Activated CD4-positive, alpha-beta T cell treated with anti-CD3 and anti-CD28 coated beads for 1 hour (primary cell): Measurements from ENCODE around the gene EPB41L2.
"Not testable (repeated sequence)": the region's sequence is repeated elsewhere in the genome, so short reads cannot be mapped to it uniquely, and the experiment has no call there.

Experiments
- DNase-seq: peaks from one replicate; pipeline ENCODE4 v3.0.0-alpha.2; 2020

The EPB41L2 gene

GRCh38 chr6:131001945-131002660 is 60.9 kb downstream of the EPB41L2 start:
- DNase-seq, result no peak

DNA sequence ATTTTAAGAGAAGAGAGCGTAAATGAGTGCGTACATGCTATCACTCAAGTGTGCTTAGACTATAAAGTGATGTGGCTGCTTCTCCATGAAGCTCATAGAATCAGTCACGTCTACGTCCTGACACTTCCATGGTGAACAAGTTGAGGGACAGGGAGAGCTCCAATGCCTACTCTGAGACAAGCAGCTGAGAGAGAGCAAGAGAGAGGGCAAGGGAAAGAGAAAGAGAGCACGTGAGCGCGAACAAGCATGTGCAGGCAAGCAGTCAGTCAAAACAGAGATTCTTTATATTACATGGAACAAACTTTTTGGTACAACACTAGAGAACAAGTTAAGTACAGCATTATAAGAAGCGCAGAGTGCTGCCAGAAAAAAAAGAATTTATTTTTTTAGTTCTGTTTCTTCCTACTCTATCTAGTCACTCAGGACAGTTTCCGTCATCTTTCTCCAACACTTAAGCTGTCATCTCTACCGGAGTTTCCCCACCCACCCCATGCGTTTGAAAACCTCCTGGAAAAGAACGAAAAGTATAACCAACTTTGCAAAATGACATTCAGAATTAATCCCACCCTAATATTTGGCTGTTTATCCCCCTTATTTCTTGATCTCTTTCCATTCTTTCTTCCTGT is 61.8 kb downstream of the EPB41L2 start:
- no peak for DNase-seq

GRCh38 chr6:131000544-131000943 is 62.5 kb downstream of the EPB41L2 start:
- DNase-seq, result no peak

- no peak for DNase-seq
Measured at GRCh38 chr6:130997061-130997753, 65.8 kb downstream of the EPB41L2 start.

- no peak for DNase-seq
Measured at GRCh38 chr6:130996635-130997034, 66.4 kb downstream of the EPB41L2 start.

DNA sequence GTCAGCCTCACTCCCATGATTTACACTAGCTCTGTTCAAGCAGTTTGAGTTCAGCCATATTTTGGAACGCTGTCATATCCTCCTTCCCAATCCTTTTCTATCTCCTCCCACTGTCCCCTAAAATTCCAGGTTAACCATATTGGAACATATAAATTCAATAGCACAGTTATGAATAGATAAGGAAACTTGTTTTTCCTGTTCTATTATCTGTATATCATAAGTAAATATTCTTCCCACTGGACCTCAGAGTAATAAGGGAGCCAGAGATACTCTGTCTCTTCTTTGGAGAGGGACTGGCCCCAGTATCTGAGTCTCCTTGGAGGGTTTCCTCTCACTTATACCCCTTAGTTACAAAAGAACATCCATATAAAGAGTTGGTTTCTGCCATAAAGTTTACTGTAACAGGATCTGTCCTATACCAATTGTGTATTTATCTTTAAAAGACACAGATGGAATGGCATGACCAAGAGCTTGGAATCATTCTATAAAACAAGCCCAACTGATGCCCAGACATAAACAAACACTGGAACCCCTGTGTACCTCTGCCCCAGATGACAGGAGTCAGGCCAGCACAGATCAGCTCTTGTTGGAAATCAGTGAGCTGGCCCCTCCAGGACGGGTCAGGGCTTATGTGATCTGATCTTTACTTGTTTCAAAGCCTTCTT is 67.1 kb downstream of the EPB41L2 start:
- DNase-seq, result no peak

- no peak for DNase-seq
Measured at GRCh38 chr6:130994319-130995097, 68.5 kb downstream of the EPB41L2 start.

- no peak for DNase-seq
Measured at GRCh38 chr6:130993292-130993765, 69.7 kb downstream of the EPB41L2 start.

DNA sequence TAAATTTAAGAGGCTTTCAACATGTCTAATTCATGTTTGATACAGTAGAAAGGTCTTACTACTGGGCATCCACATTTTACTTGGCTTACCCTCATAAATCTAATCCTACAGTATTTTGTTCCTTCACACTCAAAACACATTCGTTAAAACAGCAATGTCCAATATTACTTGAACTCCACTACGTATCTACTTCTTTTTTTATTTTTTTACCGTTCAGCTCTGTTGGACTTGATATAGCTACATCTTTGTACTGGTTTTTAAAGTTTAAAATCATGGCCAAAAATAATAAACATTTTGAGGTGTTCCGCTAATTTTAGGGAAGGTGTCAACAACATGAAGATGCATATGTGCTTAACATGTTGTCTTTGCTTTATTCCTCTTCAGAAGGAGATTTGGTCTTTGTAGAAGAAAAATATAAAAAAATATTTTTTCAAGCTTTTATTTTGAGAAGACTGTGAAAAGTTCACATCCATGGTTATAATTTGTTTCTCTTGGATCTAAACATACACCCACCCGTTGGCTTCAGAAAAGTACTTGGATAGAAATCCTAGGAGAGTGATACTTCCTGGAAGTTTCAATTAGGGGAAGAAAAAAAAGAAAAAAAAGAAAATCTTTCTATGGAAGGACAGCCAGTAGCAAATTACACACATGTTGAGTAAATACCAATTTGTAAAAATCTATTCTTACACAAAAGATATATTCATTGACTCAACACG is 71.5 kb downstream of the EPB41L2 start:
- DNase-seq, result no peak

- not testable (repeated sequence) for DNase-seq
Measured at GRCh38 chr6:130987539-130987938, 75.5 kb downstream of the EPB41L2 start.

DNA sequence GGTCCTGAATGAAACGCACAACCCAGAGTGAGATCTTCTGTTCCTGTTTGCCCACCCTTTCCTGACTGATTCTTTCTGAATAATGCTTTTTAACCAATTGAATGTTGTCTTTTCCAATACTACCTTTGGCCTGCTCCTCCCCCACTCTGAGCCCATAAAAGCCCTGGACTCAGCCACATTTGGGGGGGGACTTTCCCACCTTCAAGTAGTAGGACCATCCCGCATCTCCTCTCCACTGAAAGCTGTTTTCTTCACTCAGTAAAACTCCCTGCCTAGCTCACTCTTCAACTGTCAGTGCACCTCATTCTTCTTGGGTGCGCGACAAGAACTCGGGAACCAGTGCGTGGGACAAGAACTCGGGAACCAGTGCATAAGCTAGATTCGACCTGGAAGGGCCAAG is 77.9 kb downstream of the EPB41L2 start:
- no peak for DNase-seq

- DNase-seq, result no peak
Measured at GRCh38 chr6:130982941-130983456, 80.0 kb downstream of the EPB41L2 start.

DNA sequence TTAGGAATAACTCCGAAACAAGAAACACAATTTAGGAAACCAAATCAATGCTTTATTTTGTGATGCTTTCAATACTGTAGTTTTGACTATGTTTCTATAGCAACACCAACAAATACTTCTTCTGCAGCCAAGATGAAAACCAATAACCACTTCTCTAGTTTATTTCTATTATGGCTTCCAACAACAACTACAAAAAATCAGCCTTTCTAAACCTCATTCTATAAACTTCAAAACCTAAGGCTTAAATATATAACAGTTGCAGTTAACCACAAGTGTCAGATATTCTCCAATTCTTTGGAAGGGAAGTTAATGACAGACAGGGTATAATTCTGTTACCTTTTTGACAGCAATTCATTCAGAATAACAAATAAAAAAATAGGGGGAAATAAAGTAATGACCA is 80.9 kb downstream of the EPB41L2 start:
- no peak for DNase-seq

DNA sequence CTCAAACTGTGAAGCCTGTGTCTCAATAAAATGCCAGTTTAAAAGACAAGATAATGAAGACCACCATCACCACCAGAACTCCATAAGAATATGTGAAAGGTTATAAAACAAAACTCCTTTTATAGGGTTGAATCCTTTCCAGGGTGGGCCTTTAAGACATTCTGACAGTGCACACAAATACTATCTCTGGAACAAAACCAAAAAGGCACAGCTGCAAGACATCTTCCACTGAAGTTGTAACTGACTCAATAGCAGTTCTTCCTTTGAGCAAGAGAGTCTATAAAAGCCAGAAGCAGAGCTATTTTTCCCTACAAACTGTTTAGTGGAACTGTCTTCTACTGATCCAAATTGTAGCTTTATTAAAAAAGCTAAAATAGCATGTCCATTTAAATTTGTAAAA is 81.6 kb downstream of the EPB41L2 start:
- no peak for DNase-seq

DNA sequence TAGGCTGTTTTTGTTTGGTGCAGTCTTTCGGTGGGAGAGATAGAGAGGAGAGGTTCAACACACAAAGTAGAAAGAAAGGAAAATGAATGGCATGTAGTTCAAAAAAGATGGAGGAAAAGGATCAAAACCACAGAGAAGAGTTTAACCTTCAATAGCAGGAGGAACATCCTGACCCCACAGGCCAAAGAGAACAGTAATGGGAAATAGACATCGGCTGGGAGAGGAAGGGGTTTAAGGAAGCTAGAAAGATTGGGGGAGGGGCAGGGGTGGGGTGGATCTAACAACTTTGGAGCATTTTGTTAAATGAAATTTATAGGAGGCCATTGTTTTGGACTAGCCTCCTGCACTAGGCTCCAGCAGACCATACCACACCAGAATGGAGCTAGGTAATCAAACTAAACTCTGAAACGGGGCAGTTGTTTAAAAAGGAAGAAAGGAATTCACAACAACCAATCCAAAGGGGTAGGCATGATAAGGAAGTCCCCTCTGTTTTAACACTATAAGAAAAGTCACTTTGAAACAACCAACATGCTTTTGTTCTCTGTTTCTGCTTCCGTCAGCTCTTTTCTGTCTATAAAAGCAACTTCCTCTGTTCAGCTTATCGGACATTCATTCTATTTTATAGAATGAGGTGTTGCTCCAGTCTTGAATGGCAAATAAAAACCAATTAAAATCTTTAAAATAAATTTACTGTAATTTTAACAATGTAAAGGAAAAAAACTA is 82.6 kb downstream of the EPB41L2 start:
- DNase-seq, result no peak

DNA sequence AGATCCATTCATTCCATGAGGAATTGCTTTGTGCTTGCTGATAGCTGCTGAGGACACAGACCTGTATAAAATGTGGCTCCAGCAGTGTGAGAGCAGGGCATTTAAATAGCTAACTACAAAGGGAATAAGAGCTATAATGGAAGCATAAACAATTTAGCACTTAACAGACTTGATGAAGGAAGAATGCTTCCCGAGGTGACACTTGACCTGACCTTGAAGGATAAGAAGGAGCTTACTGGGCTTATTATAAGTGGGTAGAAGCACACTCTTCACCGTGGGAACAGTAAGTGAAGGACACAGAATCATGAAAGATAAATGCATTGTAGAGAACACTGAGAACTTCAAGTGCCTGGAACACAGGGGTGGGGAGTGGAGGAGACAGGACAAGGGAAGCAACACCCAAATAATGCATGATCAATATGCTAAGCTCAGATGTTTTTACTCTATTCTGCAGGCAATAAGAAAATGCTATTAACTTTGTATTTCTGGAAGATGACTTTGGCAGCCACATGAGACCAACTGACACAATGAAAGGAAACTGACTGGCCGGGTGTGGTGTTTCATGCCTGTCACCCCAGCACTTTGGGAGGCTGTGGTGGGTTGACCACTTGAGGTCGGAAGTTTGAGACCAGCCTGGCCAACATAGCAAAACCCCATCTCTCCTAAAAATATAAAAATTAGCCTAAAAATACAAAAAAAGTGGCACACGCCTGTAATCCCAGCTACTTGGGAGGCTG is 84.2 kb downstream of the EPB41L2 start:
- DNase-seq, result no peak

DNA sequence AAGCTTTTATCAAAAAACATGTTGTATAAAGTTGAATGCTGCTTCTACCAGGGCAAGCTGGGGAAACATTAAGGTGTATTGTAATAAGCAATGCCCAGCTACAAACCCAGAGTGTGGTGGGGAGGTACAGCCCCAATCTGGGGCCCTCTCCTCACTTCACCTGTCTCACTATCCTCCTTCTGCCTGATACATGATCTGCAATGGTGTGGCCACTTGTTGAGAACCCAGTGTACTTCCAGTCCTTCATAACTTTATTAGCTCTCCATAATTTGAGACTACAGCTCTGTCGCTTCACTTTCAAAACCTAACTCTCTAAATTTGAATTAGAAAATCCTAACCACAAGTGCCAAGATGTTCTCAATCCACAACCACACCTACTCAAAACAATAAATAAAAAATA is 84.9 kb downstream of the EPB41L2 start:
- no peak for DNase-seq

DNA sequence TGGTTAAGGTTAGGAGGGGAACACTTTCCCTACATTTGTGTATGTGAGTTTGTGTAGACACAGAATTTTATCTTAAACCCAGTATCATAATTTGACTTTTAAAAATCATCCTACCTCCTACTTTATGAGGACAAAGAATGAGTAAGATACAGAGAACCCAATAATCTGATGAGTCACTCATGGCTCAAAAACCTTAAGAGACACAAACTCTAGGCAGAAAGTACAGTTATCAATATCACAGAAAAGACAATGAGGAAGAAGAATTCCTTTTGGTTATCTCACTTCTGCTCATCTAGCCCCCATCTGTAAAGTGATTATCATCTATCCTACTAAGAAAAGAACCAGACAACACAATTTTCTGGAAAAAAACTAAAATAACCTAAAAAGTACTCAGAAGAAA is 87.7 kb downstream of the EPB41L2 start:
- no peak for DNase-seq

- no peak for DNase-seq
Measured at GRCh38 chr6:130973521-130974277, 89.3 kb downstream of the EPB41L2 start.

GRCh38 chr6:130971504-130971903 is 91.5 kb downstream of the EPB41L2 start:
- no peak for DNase-seq
